Heart left ventricle (tissue), 13 donors: ENCODE measurements around the gene GUCY2D.
"Not testable (repeated sequence)": the region's sequence is repeated elsewhere in the genome, so short reads cannot be mapped to it uniquely, and the experiment has no call there.

ENCODE experiments used
- CTCF ChIP-seq, 12 donors: fragments of 200-600 bp; sonication (generic) in 4 of 12; IDR thresholded peaks; one replicate each; pipeline versions ENCODE4 v1.5.0 to v1.8.0; 2018 to 2022; ENCODE audit warnings: antibody characterized with exemption in 12 of 12, mild to moderate bottlenecking in 5 of 12
- POLR2A ChIP-seq, 2 donors: fragments of 450-650 bp; IDR thresholded peaks; one replicate each; pipeline ENCODE4 v1.6.1; 2017; ENCODE audit warnings: antibody characterized with exemption in 2 of 2, mild to moderate bottlenecking in 2 of 2, moderate library complexity in 2 of 2
- donor health status: ischemic (EF 13 %, LVEDD 7.1; RV severe dilation, severe dysfunction).
- donor health status: DM: no; HTN: yes; CAD: no.
- donor health status: DM: no; HTN: no; CAD: no.
- donor health status: ischemic (EF 25% LVEDD 6.9; RV normal size, moderate dysfunction).
- donor health status: ischemic (EF 25% LVEDD 5.7; RV mildly dilated, moderate dysfunction).
- donor health status: ischemic (EF 35%, LVEDD 5.7; RV mildly dilated, moderate dysfunction).
- donor health status: nonischemic (EF 11% LVEDD 7.7; RV severe dilation, severe dysfunction).
- donor health status: DM: yes; HTN: yes; CAD: no.
- donor health status: PGD.
- donor health status: ischemic (EF 29% LVEDD 5.4; RV normal size, mild dysfunction).
- donor health status: nonischemic (EF 23%, LVEDD 6.1; RV moderate dilation, normal function).

- TF ChIP-seq CTCF, POLR2A (IDR thresholded peaks at IDR 0.05): not testable (repeated sequence)
Measured at GRCh38 chr17:8061851-8062250, 59.4 kb downstream of the GUCY2D start.
